Pons (tissue), 1 donor: ENCODE measurements around the gene SLC17A9.
"Not testable (repeated sequence)": the region's sequence is repeated elsewhere in the genome, so short reads cannot be mapped to it uniquely, and the experiment has no call there.

Experiments
- DNase-seq: peaks from one replicate; pipeline ENCODE4 v3.0.0-alpha.2; 2016; ENCODE audit warnings: low spot score

The SLC17A9 gene

DNA sequence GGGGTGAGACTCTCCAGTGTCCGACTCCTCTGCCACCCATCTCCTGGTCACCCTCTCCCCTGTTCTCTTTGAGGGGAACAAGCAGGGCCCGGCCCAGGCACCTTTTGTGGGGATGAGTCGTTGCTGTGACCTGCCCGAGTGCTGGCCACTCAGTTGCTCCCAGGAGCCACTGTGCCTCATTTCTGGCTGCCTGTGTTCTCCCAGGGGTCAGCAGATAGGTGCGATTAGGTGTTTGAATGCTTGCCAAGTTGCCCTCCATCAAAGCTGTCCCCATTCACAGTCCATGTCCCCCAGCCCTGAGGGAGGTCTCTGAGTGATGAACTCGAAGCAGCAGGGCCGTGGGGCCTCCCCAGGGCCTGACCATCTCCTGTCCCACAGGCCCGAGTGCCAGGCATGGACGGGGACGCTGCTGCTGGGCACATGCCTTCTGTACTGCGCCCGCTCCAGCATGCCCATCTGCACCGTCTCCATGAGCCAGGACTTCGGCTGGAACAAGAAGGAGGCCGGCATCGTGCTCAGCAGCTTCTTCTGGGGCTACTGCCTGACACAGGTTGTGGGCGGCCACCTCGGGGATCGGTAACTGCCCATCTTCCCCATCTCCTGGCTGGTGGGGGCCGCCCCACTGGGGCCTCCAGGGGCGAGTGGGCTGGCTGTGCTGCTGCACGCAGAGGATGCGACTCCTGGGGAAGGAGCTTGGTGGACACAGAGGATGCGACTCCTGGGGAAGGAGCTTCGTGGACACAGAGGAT lies 4.1 kb downstream of the SLC17A9 start:
- DNase-seq, result no peak

GRCh38 chr20:62957136-62958117 lies 4.9 kb downstream of the SLC17A9 start:
- no peak for DNase-seq

DNA sequence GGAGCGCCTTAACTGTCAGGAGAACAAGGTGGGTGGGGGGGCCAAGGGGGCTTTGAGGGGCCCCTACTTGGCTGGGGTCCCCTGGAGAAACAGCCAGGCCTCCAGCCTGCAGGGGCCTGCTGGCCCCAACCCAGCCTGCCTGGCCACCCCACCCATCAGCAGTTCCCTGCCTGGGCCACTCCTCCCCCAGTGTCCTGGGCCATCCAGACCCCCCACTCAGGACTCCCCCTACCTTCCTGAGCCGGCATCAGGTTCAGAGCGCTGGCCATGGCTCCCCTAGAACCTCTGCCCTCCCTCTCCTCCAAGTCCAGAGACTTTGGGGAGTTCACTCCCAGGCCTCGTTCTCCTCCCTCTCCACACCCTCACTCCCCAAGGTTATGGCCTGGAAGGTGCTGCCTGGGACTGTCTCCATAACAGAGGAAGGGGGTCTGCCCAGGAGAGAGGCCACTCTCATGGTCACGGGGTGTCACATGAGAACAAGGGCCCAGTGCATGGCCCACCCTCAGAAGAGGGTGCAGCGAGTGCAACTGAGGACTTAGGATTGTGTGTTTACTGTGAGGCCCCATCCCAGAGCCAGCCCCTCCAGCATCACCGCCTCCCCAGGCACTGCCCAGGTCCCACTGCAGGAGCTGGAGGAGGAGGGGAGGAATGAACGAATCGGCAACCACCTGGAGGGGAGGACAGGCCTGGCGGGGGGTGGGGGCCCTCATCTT lies 6.0 kb downstream of the SLC17A9 start:
- DNase-seq, result no peak

- no peak for DNase-seq
Measured at GRCh38 chr20:62959101-62959971, 6.8 kb downstream of the SLC17A9 start.

DNA sequence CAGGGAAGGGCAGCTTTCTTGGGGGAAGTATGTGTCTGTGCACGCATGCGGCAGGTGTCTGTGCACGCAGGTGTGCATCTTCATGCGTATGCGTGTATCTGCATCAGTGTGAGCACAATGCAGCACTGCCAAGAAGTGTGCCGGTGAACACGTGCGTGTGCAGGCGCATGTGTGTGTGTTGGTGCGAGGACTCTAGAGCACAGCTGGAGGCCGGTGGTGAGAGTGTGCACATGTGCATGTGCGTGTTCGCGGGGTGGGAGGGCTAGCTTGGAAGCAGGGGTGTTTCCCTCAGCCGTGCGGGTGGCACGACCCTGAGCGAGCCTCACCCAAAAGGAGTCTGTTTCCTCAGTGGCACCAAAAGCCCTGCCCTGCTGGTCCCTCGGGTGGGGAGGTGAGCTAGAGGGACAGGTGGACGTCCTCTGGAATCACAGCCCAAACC lies 7.5 kb downstream of the SLC17A9 start:
- no peak for DNase-seq

GRCh38 chr20:62960446-62961309 lies 8.2 kb downstream of the SLC17A9 start:
- not testable (repeated sequence) for DNase-seq

DNA sequence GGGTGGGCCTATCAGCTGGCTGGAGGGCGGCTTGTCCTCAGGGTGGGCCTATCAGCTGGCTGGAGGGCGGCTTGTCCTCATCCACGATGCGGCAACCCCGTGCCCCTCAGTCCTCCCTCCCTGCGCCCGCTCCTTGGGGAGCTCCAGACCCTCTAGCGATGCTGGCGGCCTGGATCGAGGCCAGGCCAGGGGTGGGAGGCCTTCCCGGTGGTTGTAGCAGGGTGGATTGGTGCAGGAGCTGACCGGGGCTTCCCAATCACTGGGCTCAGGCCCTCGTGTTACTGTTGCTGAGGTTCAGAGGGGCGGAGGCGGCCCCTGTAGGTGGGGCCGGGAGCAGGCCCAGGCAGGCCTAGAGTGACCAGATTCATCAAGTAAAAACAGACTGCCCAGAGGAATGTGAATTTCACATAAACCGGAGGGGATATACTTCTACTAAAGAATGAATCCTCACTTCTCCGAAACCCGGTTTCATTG lies 8.8 kb downstream of the SLC17A9 start:
- DNase-seq, result no peak

- DNase-seq, result no peak
Measured at GRCh38 chr20:62961799-62962198, 9.3 kb downstream of the SLC17A9 start.

DNA sequence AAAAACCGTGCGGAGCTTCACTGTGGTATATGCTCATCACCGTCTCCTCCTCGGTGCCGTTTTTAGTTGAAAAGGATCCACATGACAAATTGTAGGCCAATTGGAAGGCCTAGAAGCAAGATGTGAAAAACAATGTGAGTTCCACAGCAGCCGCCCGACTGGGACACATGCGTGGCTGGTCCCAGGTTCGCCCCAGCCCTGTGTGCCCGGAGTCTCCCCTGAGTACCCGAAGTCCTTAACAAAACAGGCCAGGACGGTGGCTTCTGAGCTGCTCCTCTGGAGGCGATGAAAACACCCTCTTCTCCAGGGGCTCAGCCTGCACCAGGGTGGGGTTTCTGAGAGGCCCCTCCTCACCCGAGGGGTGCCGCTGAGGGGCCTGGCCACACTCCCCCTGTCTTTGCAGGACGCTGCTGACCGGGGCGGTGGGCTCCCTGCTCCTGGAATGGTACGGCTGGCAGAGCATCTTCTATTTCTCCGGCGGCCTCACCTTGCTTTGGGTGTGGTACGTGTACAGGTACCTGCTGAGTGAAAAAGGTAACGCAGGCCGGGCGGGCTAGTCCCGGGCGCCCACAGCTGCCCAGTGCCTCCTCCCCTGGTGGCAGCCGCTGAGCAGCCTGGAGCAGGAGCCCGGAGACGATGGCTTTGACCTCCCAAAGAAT lies 9.8 kb downstream of the SLC17A9 start:
- DNase-seq, result no peak

DNA sequence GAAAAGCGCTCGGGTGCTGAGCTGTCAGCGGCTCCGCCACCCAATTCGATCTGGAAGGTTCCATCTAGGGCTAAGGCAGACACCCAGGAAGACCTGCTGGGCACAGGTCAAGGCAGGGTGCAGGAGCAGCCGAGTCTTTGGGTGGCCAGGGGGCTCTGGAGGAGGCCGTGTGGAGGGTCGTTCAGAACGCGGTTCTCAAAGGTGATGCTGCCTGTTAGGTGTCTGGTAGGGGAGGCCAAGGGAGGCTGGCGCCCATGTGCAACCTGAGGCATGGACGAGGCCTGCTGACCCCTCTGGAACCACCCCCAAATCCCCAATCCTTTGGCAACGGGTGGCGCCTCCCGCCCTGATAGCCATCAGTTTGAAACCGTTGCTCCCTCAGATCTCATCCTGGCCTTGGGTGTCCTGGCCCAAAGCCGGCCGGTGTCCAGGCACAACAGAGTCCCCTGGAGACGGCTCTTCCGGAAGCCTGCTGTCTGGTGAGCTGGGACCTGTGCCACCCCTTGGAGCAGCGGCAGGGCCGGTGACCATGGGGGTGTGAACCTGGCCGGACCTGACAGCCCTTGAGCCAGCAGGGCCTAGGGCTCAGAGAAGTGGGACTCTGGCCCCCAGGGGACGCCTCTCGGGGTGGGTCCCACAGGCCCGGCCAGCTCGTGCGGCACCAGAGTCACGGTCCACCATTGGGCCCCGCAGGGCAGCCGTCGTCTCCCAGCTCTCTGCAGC lies 10.5 kb downstream of the SLC17A9 start:
- no peak for DNase-seq

- no peak for DNase-seq
Measured at GRCh38 chr20:62963614-62964397, 11.3 kb downstream of the SLC17A9 start.

DNA sequence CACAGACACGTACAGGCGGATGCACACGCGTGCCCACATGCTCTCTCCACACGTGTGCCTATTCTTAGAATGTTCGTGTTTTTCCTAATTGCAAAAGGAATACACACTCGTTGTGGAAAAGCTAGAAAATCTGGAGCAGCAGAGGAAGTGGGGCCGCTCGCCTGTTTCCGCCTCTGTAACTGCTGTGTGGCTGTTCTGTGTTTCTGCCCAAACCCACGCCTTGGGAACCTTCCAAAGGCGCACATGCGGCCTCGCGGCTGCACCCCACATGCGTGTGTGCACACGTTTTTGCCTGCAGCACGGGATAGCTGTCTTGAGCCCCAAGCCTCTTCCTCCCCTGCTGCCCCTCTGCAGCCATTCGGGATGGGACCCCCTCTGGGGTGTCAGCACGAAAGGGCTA lies 12.2 kb downstream of the SLC17A9 start:
- no peak for DNase-seq

DNA sequence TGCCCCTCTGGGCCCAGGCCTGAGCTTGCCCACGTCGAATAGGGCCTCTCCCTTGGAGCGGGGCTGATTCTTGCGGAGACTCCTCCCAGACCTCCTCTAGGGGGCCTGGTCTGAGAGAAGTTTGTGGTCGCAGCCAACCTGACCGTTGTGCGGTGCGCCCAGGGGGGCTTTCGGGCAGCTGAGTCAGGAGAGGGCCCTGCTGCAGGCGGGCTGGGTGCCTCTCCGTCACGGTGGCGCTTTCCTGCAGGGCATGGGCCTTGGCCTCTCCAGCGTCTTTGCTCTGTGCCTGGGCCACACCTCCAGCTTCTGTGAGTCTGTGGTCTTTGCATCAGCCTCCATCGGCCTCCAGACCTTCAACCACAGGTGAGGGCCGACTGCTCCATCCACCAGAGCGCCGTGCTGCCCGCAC lies 12.9 kb downstream of the SLC17A9 start:
- DNase-seq, result no peak

DNA sequence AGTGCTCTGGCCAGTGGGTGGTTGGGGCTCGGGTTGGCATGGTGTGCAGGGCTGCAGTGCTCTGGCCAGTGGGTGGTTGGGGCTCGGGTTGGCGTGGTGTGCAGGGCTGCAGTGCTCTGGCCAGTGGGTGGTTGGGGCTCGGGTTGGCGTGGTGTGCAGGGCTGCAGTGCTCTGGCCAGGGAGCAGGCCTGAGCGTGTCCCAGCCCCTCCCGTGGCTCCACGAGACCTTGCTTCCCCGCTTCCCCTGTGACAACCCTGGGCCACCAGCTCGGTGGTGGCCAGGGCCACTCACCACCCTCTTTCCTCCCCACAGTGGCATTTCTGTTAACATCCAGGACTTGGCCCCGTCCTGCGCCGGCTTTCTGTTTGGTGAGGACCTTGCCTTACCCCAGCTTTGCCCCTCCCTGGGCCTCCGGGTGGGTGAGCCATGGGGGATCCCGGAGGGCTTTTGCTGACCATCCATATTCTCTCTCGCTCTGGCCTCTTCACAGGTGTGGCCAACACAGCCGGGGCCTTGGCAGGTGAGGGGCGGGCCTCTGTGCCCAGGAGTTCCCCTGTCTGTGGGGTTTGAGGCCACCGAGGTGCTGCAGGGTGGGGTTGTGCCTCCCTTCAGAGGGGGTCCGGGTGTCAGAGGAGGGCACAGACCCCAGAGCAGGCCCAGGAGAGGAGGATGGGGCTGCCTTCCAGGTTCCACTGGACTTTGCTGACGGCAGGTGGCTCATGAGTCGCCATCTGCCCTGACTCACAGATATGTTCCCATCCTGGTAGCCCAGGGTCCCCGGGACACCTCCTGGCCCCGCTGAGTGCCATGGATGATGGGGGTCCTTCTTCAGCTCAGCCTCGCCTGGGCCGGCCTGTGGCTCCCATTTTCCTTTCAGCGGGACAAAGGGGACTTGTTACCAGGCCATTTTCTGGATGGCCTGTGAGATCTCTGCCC lies 14.0 kb downstream of the SLC17A9 start:
- DNase-seq, result no peak

DNA sequence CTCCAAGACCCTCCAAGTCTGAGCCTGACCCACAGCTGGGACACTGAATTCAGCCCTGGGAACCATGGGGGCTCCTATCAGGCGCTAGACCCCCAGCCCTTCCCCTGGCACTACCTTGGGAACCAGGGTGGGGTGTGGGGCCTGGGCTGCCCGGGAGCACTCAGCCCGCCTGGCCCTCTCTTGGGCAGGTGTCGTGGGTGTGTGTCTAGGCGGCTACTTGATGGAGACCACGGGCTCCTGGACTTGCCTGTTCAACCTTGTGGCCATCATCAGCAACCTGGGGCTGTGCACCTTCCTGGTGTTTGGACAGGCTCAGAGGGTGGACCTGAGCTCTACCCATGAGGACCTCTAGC lies 14.6 kb downstream of the SLC17A9 start:
- no peak for DNase-seq

- no peak for DNase-seq
Measured at GRCh38 chr20:62967628-62968351, 15.3 kb downstream of the SLC17A9 start.
